H1 (cell line): ENCODE data around the gene PPM1N. TPM values are rescaled to one million over a fixed set of nuclear protein-coding genes. Genes with fewer than 3 reads are reported as not detected.

ENCODE experiments used
- CTCF ChIA-PET: fragments of 300-600 bp; sonication (Branson Sonifier 250); formaldehyde crosslinking; loops from one replicate; lab custom pipeline; 2021; ENCODE audit not compliant: partially characterized antibody; lab: Charles Lee
- POLR2A ChIA-PET: fragments of 300-600 bp; sonication (Branson Sonifier 250); formaldehyde crosslinking; loops from one replicate; lab custom pipeline; 2021; ENCODE audit warnings: inconsistent platforms; ENCODE audit not compliant: partially characterized antibody; lab: Charles Lee
- DNase-seq, 2 experiments: peaks; one replicate each; pipeline versions ENCODE4 v3.0.0 to v3.0.0-alpha.2; 2010 to 2022; ENCODE audit warnings: low spot score in 2 of 2, low read depth in 1 of 2, mixed read lengths in 1 of 2
- FAIRE-seq: peaks from 2 replicates; lab custom pipeline; 2011; peaks lifted over from hg19 to GRCh38; lab: Jason Lieb, UNC
- H2AFZ ChIP-seq: 2 replicates; pipeline ENCODE4 v1.8.1; 2012; ENCODE audit warnings: low read length, inconsistent platforms
- H2AK5ac ChIP-seq: 2 replicates; pipeline ENCODE4 v1.6.1; 2013; ENCODE audit warnings: low read depth, low read length
- H2BK120ac ChIP-seq: replicated peaks from 2 replicates; pipeline ENCODE3; 2013; ENCODE audit warnings: low read depth, low read length, inconsistent platforms
- H2BK12ac ChIP-seq: 2 replicates; pipeline ENCODE4 v1.6.1; 2013; ENCODE audit warnings: low read depth, low read length
- H2BK15ac ChIP-seq: 2 replicates; pipeline ENCODE4 v1.6.1; 2013; ENCODE audit warnings: low read length
- H2BK20ac ChIP-seq: 2 replicates; pipeline ENCODE4 v1.6.1; 2013; ENCODE audit warnings: low read length
- H2BK5ac ChIP-seq: 2 replicates; pipeline ENCODE4 v1.6.1; 2013; ENCODE audit warnings: low read depth, low read length
- H3K14ac ChIP-seq: 2 replicates; pipeline ENCODE4 v1.6.1; 2013; ENCODE audit warnings: inconsistent platforms; ENCODE audit not compliant: insufficient read length
- H3K18ac ChIP-seq: 2 replicates; pipeline ENCODE4 v1.6.1; 2013; ENCODE audit warnings: low read length; ENCODE audit errors: extremely low read depth
- H3K23ac ChIP-seq: 2 replicates; pipeline ENCODE4 v1.6.1; 2013; ENCODE audit warnings: inconsistent platforms; ENCODE audit not compliant: insufficient read length
- H3K23me2 ChIP-seq: 2 replicates; pipeline ENCODE4 v1.6.1; 2013; ENCODE audit warnings: low read depth, low read length
- H3K27ac ChIP-seq: 2 replicates; pipeline ENCODE4 v1.6.1; 2011; ENCODE audit warnings: low read depth, low read length, inconsistent platforms
- H3K27me3 ChIP-seq, 4 experiments: replicated peaks in 1 of 4; 1 replicate in 1 of 4; 2 replicates in 3 of 4; pipeline versions ENCODE4 v1.6.1 to v1.8.1; 2011 to 2013; ENCODE audit warnings: low read length in 3 of 4, mild to moderate bottlenecking in 3 of 4, inconsistent platforms in 2 of 4, mixed read lengths in 2 of 4, moderate library complexity in 1 of 4; ENCODE audit not compliant: control insufficient read depth in 3 of 4, insufficient read depth in 3 of 4; ENCODE audit errors: extremely low read depth in 1 of 4
- H3K36me3 ChIP-seq, 4 experiments: 2 replicates each; pipeline versions ENCODE4 v1.6.1 to v1.8.1; 2011 to 2013; ENCODE audit warnings: mild to moderate bottlenecking in 4 of 4, low read length in 3 of 4, moderate library complexity in 2 of 4, control low read depth in 1 of 4, inconsistent platforms in 1 of 4; ENCODE audit not compliant: insufficient read depth in 4 of 4, control insufficient read depth in 2 of 4
- H3K4ac ChIP-seq: replicated peaks from 2 replicates; pipeline ENCODE3; 2013; ENCODE audit warnings: low read length, low read depth, mixed read lengths, inconsistent platforms; ENCODE audit not compliant: insufficient read length
- H3K4me1 ChIP-seq, 4 experiments: replicated peaks in 1 of 4; 1 replicate in 1 of 4; 2 replicates in 3 of 4; pipeline versions ENCODE4 v1.6.1 to v1.8.1; 2011 to 2013; ENCODE audit warnings: low read length in 3 of 4, inconsistent platforms in 2 of 4, mixed read lengths in 1 of 4; ENCODE audit not compliant: insufficient read depth in 4 of 4, control insufficient read depth in 3 of 4
- H3K4me2 ChIP-seq, 2 experiments: 2 replicates each; pipeline versions ENCODE4 v1.6.1 to v1.8.1; 2011 to 2013; ENCODE audit warnings: low read depth in 2 of 2, low read length in 2 of 2, control low read depth in 1 of 2, inconsistent platforms in 1 of 2, mild to moderate bottlenecking in 1 of 2; ENCODE audit not compliant: insufficient read depth in 1 of 2
- H3K4me3 ChIP-seq, 4 experiments: fragments of 200-600, 300-600 bp in 1 of 4; sonication (generic), shearing (Covaris generic), sonication (Bioruptor Twin) in 1 of 4; 2 replicates each; pipeline versions ENCODE4 v1.5.1 to v1.8.1; 2011 to 2016; ENCODE audit warnings: low read length in 4 of 4, low read depth in 3 of 4, control low read depth in 2 of 4, inconsistent platforms in 2 of 4, mild to moderate bottlenecking in 2 of 4, mixed read lengths in 1 of 4, moderate library complexity in 1 of 4; ENCODE audit not compliant: insufficient read depth in 2 of 4; ENCODE audit errors: extremely low read depth in 1 of 4
- H3K56ac ChIP-seq: replicated peaks from 2 replicates; pipeline ENCODE3; 2013; ENCODE audit warnings: low read depth, mild to moderate bottlenecking, mixed read lengths, low read length, inconsistent platforms; ENCODE audit not compliant: insufficient read length
- H3K79me1 ChIP-seq: 2 replicates; pipeline ENCODE4 v1.6.1; 2013; ENCODE audit warnings: low read depth, low read length, control low read depth
- H3K79me2 ChIP-seq, 2 experiments: 2 replicates each; pipeline versions ENCODE4 v1.6.1 to v1.8.1; 2012 to 2013; ENCODE audit warnings: low read length in 2 of 2, mild to moderate bottlenecking in 2 of 2, inconsistent platforms in 1 of 2; ENCODE audit not compliant: insufficient read depth in 2 of 2, control insufficient read depth in 1 of 2
- H3K9ac ChIP-seq, 4 experiments: replicated peaks in 1 of 4; 1 replicate in 1 of 4; 2 replicates in 3 of 4; pipeline versions ENCODE4 v1.6.1 to v1.8.1; 2011 to 2013; ENCODE audit warnings: low read depth in 3 of 4, low read length in 3 of 4, control low read depth in 2 of 4, mild to moderate bottlenecking in 2 of 4, moderate library complexity in 2 of 4, inconsistent platforms in 1 of 4; ENCODE audit errors: extremely low read depth in 1 of 4
- H3K9me3 ChIP-seq, 2 experiments: 2 replicates each; pipeline versions ENCODE4 v1.6.1 to v1.8.1; 2012 to 2013; ENCODE audit warnings: mild to moderate bottlenecking in 2 of 2, moderate library complexity in 2 of 2, control low read depth in 1 of 2, inconsistent platforms in 1 of 2, low read depth in 1 of 2, low read length in 1 of 2, mixed read lengths in 1 of 2; ENCODE audit not compliant: insufficient read depth in 2 of 2
- H4K20me1 ChIP-seq, 2 experiments: replicated peaks in 1 of 2; 2 replicates each; pipeline versions ENCODE3 to v1.8.1; 2011 to 2013; ENCODE audit warnings: inconsistent platforms in 2 of 2, low read length in 2 of 2, mild to moderate bottlenecking in 1 of 2; ENCODE audit not compliant: insufficient read depth in 2 of 2, control insufficient read depth in 1 of 2
- H4K5ac ChIP-seq: 2 replicates; pipeline ENCODE4 v1.6.1; 2013; ENCODE audit warnings: low read length, low read depth, mixed read lengths, inconsistent platforms; ENCODE audit not compliant: insufficient read length
- H4K8ac ChIP-seq: 2 replicates; pipeline ENCODE4 v1.8.0; 2013; ENCODE audit warnings: mild to moderate bottlenecking, moderate library complexity, low read length, inconsistent platforms; ENCODE audit not compliant: insufficient read depth; ENCODE audit errors: extremely low read depth
- H4K91ac ChIP-seq: replicated peaks from 2 replicates; pipeline ENCODE3; 2013; ENCODE audit warnings: low read length, mixed read lengths, inconsistent platforms; ENCODE audit not compliant: insufficient read length
- CHD1 ChIP-seq: IDR thresholded peaks from 2 replicates; pipeline ENCODE4 v1.6.1; 2012; ENCODE audit warnings: low read depth, low read length, improper control_type of control experiment
- CTBP2 ChIP-seq: IDR thresholded peaks from 2 replicates; pipeline ENCODE4 v1.7.0; 2011; ENCODE audit warnings: borderline replicate concordance, mild to moderate bottlenecking, moderate library complexity, mixed read lengths, low read length; ENCODE audit not compliant: insufficient read depth, insufficient read length
- KDM1A ChIP-seq: fragments of 200-600, 300-600 bp; sonication (generic); IDR thresholded peaks from 2 replicates; pipeline ENCODE4 v1.7.1; 2016; ENCODE audit warnings: mild to moderate bottlenecking, low read length, borderline replicate concordance
- PHF8 ChIP-seq: fragments of 200-600 bp; sonication (generic); conservative IDR thresholded peaks from 2 replicates; pipeline ENCODE4 v1.7.1; 2012; ENCODE audit warnings: low read depth, mild to moderate bottlenecking, inconsistent platforms, low read length, moderate library complexity
- YY1 ChIP-seq: IDR thresholded peaks from 2 replicates; pipeline ENCODE4 v1.6.1; 2011; ENCODE audit warnings: low read depth, mild to moderate bottlenecking, low read length
- WGBS, 2 experiments: shearing (Covaris generic) in 1 of 2; methylation state at CpG; one replicate each; pipeline versions ENCODE4 v1.1.6 to v1.1.7; 2013 to 2015; ENCODE audit warnings: low lambda C conversion rate in 2 of 2, mixed read lengths in 2 of 2, inconsistent platforms in 1 of 2, low coverage in 1 of 2, missing lambda C conversion rate in 1 of 2; ENCODE audit not compliant: insufficient replicate concordance in 2 of 2, insufficient coverage in 1 of 2, insufficient read length in 1 of 2; ENCODE audit errors: extremely low coverage in 1 of 2, missing lambda C conversion rate in 1 of 2; 5-methylcytosine and 5-hydroxymethylcytosine counted together
- polyA plus RNA-seq, 7 experiments: library from polyadenylated mRNA; depleted of rRNA in 3 of 7; stranded (reverse) in 5 of 7; unstranded in 2 of 7; fragments of >200 nt in 5 of 7; fragments of 200-250 nt in 2 of 7; gene quantifications; 1 replicate in 5 of 7; 2 replicates in 1 of 7; 4 replicates in 1 of 7; pipeline versions ENCODE4 v1.2.1 to v1.2.3, GENCODE V29; 2011 to 2013; ENCODE audit warnings: missing spikeins in 2 of 7, mixed read lengths in 2 of 7
- total RNA-seq: library from RNA; stranded (reverse); fragmentation: NEBNext Ultra II Directional; extraction: Animal tissue kit (Norgen Biotek cat#: 25700); gene quantifications from 2 replicates; pipeline ENCODE4 v1.2.1, GENCODE V29; 2021
- TF ChIP-seq, protein P1 (sequence below): IDR thresholded peaks from 2 replicates; pipeline ENCODE4 v1.6.1; 2011; ENCODE audit warnings: low read length, improper control_type of control experiment

The PPM1N gene
- total and polyA plus RNA-seq, 2 of the 8 experiments (the other 6 are each of a cell fraction or from before 2014, with no cell fraction given) = 12.2 to 14.4 TPM

GRCh38 chr19:45462174-45462573 is 36.1 kb upstream of the PPM1N start:
- POLR2A ChIA-PET = interaction anchor here (0.9 to 2.1 kb wide), 2 partner anchors 10 to 57 kb away, joined by 3 to 11 read pairs; partner anchors contain the start of gene PPP1R13L
- CTCF ChIA-PET = interaction anchor here (0.7 to 32.9 kb wide), 7 partner anchors 9 to 29 kb away, joined by 3 to 760 read pairs (median 17); partner anchors contain the start of gene ERCC1

More at GRCh38 chr19:45462174-45462573, 36.1 kb upstream of the PPM1N start:
- H3K79me2 ChIP-seq = no peaks in the 10 kb centered on the region
- H3K14ac ChIP-seq = no peak overlapping the region
- no peak overlapping the region for H2BK20ac ChIP-seq
- no peak overlapping the region for H3K27ac ChIP-seq
- TF ChIP-seq CHD1 = no peak
- TF ChIP-seq CTBP2 = no peak
- TF ChIP-seq, protein P1, sequence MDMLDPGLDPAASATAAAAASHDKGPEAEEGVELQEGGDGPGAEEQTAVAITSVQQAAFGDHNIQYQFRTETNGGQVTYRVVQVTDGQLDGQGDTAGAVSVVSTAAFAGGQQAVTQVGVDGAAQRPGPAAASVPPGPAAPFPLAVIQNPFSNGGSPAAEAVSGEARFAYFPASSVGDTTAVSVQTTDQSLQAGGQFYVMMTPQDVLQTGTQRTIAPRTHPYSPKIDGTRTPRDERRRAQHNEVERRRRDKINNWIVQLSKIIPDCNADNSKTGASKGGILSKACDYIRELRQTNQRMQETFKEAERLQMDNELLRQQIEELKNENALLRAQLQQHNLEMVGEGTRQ = no peak
- no peak for TF ChIP-seq PHF8
- no peak for TF ChIP-seq KDM1A
- TF ChIP-seq YY1 = no peak
- H3K18ac ChIP-seq = no peak overlapping the region
- peaks cover 0 to 2% (median 0%) of the 10 kb centered on the region in 4 experiments; a peak in 2 of 7 replicates for H3K27me3 ChIP-seq
- H3K4me2 ChIP-seq = no peak overlapping the region
- no peaks in the 10 kb centered on the region for H4K20me1 ChIP-seq
- no peak overlapping the region for H3K4ac ChIP-seq
- DNase-seq (no peak), FAIRE-seq (no peak)
- no peaks in the 10 kb centered on the region; the same call in 1 of the 2 replicates for H3K79me1 ChIP-seq
- H2BK12ac ChIP-seq = no peak overlapping the region
- H3K9me3 ChIP-seq = no peaks in the 10 kb centered on the region
- H2BK5ac ChIP-seq = no peak overlapping the region
- H2AK5ac ChIP-seq = no peak overlapping the region
- no peak overlapping the region for H2BK120ac ChIP-seq
- no peak overlapping the region for H4K91ac ChIP-seq
- H3K56ac ChIP-seq = no peak overlapping the region
- H4K5ac ChIP-seq = no peak overlapping the region
- H3K9ac ChIP-seq = no peak overlapping the region
- 84% methylated on average over 4 of the region's 4 CpGs; no CpG with 5 or more reads in 1 of the 2 experiments for WGBS, 2 experiments
- H3K23me2 ChIP-seq = peaks cover 3% of the 10 kb centered on the region; the same call in 1 of the 2 replicates
- no peak overlapping the region for H3K4me3 ChIP-seq
- H2BK15ac ChIP-seq = no peak overlapping the region
- no peak overlapping the region for H3K23ac ChIP-seq
- H2AFZ ChIP-seq = no peak overlapping the region
- H3K4me1 ChIP-seq = peaks cover 0 to 6% (median 0%) of the 10 kb centered on the region in 4 experiments; a peak in 3 of 7 replicates
- no peak overlapping the region for H4K8ac ChIP-seq
- H3K36me3 ChIP-seq = no peaks in the 10 kb centered on the region
